ENCODE data around the gene C12orf57.

The C12orf57 gene

GRCh38 chr12:6951551-6952120, 7.8 kb downstream of the C12orf57 start:
- TF ChIP-seq, protein P1, sequence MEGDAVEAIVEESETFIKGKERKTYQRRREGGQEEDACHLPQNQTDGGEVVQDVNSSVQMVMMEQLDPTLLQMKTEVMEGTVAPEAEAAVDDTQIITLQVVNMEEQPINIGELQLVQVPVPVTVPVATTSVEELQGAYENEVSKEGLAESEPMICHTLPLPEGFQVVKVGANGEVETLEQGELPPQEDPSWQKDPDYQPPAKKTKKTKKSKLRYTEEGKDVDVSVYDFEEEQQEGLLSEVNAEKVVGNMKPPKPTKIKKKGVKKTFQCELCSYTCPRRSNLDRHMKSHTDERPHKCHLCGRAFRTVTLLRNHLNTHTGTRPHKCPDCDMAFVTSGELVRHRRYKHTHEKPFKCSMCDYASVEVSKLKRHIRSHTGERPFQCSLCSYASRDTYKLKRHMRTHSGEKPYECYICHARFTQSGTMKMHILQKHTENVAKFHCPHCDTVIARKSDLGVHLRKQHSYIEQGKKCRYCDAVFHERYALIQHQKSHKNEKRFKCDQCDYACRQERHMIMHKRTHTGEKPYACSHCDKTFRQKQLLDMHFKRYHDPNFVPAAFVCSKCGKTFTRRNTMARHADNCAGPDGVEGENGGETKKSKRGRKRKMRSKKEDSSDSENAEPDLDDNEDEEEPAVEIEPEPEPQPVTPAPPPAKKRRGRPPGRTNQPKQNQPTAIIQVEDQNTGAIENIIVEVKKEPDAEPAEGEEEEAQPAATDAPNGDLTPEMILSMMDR (IDR thresholded peaks at IDR 0.05; ENCODE audit: borderline replicate concordance, insufficient read depth, low read depth, low read length) = no peak
- H3K4me3 ChIP-seq (ENCODE audit: low read depth, low read length) = peak overlapping the region; percentile 97

DNA sequence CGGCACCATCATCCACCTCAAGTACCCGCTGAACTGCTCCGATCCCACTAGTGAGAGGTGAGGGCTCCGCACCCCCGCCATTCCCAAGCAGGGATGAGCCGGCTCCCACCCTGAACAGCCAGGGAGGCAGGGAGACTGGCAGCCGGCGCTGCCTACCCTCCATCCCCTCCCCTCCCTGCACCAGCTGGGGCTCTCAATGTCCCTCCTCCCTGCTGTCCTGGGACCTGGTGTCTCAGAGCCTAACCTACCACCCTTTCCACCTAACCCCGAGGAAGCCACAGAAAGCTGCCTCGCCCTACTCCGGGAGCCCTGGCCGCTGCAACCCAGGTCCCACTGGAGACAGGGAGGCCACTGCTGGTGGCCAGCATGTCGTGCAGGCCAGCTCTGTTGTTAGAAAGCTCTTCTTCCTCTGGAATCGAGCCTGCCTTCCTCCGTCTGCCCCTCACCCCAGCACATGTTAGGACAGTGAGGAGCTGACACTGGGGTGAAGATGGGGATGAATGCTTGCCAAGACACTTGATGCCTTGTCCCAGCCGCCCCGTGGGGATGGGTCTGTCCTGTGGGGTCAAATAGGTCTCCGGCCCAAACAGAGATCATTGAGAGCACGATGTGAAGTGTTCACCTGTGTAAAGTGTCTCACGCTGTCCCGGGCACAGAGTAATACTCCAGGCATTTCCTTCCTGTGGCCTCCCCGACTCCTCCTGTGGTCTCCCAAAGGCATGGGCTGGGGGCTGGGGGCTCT, 8.5 kb downstream of the C12orf57 start:
- peak overlapping the region; percentile 97 for H3K4me3 ChIP-seq (ENCODE audit: low read depth, low read length)
- TF ChIP-seq, protein P1 (IDR thresholded peaks at IDR 0.05; ENCODE audit: borderline replicate concordance, insufficient read depth, low read depth, low read length) = no peak

DNA sequence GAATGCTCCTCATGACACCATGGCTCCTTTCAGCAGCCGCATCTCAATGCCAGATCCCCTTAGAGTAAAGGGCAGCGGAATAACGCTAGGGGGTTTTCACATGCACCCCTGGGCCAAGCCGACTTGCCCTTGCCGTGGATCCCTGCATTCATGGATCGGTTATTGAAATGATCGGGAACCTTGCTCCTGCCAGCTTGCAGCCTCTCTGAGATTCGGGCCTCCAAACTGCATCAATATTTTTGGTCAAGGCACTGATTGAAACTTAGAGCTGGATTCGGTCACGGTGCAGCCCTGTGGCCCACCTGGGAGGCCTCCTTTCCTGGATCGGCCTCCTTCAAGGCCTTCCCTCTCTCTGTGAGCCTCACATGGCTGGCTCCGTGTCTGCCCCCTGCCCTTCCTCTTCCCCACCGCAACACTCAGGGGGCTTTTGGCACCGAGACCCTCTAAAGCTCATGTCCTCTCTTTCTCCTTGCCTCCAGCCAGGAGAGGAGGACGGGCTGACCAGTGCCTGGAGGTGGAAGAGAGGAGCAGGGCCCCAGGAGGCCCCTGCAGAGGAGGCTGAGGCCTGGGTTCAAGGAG, 9.1 kb downstream of the C12orf57 start:
- peak overlapping the region; percentile 97 for H3K4me3 ChIP-seq (ENCODE audit: low read depth, low read length)

DNA sequence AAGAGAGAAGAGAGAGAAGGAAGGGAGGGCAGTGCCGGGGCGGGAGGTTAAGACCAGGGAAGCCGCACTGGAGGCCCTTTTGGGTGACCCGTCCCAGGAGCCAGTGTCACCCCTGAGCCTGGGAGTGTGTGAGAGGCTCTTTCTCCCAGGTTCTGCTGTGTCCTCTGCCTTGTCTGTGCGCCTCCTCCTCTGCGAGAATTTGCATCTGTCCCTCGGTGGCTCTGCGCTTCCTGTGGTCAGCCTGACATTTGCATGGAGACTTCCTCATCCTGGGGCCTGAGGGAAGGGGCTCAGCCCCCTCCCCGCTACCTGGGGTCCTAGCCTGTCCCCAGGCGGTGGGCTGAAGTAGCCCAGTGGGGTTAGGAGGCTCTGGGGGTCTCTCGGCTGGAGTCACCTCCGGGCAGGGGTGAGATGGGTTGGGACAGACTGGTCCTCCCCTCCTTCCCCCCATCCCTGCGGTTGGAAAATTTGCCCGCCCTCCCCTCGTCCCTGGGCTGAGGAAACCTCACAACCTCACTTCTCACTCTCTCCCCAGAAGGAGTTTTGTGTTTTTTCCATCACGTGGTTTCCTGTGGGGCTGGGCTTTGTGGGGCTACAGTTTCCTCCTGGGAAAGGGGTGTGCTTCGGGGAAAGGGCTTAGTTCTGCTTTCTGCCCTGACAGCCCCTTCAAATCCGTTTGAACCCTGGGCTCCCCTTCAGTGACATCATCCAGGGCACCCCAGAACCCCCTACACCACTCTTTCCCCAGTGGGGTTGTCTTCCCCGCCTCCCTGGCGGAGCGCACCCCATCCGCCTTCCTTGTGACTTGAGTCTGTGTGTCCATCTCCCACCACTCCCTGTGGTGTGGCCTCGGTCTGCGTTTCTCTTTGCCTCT, 9.9 kb downstream of the C12orf57 start:
- peak overlapping the region; percentile 97 for H3K4me3 ChIP-seq (ENCODE audit: low read depth, low read length)
- TF ChIP-seq, protein P1 (IDR thresholded peaks at IDR 0.05; ENCODE audit: borderline replicate concordance, insufficient read depth, low read depth, low read length) = no peak

More for the DNA sequence above, 9.1 kb downstream of the C12orf57 start:
- TF ChIP-seq, protein P1 (IDR thresholded peaks at IDR 0.05; ENCODE audit: borderline replicate concordance, insufficient read depth, low read depth, low read length) = no peak

DNA sequence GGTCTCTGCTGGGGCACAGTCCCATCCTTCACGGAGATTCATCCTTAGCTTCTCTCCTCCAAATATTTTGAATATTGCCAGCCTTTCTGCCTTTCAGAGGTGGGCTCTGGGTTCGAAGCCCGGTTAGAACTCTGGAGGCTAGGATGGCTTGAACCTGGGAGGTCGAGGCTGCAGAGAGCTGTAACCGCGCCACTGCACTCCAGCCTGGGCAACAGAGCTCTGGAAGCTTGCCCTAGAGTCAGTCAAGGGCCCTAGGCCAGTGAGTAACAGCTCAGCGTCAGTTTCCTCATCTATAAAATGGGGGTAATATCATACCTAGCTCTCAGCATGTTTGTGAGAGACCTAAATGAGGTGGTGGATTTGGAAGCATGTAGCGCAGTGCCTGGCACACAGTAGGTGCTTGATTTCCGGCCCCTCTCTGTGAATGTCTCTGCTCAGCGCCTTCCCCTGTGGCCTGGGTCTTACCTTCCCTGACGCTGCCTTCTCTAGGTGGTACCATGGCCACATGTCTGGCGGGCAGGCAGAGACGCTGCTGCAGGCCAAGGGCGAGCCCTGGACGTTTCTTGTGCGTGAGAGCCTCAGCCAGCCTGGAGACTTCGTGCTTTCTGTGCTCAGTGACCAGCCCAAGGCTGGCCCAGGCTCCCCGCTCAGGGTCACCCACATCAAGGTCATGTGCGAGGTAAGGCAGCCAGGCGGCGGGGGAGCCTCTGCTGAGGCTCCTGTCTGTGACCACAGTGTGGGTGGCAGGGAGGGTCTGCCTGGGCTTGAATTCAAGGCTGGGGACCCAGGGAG, 10.7 kb downstream of the C12orf57 start:
- H3K4me3 ChIP-seq (ENCODE audit: low read depth, low read length) = peak overlapping the region; percentile 97
- TF ChIP-seq, protein P1 (IDR thresholded peaks at IDR 0.05; ENCODE audit: borderline replicate concordance, insufficient read depth, low read depth, low read length) = no peak

All from GM12875 (cell line).